GM12872 (cell line): ENCODE measurements around the gene FOXP1.

Experiments used
- CTCF ChIP-seq: IDR thresholded peaks from 3 replicates; pipeline ENCODE4 v1.5.1; 2011; ENCODE audit warnings: low read depth, mild to moderate bottlenecking, low read length, moderate library complexity; ENCODE audit not compliant: insufficient read depth

Gene FOXP1

GRCh38 chr3:71090207-71090606, 493.3 kb downstream of the FOXP1 start:
- no peak for TF ChIP-seq CTCF

GRCh38 chr3:71089271-71089847, 494.2 kb downstream of the FOXP1 start:
- TF ChIP-seq CTCF: no peak

- TF ChIP-seq CTCF: no peak
Measured at GRCh38 chr3:71088742-71089141, 494.8 kb downstream of the FOXP1 start.

- no peak for TF ChIP-seq CTCF
Measured at GRCh38 chr3:71088019-71088708, 495.4 kb downstream of the FOXP1 start.

- no peak for TF ChIP-seq CTCF
Measured at GRCh38 chr3:71087143-71088018, 496.1 kb downstream of the FOXP1 start.

GRCh38 chr3:71086777-71087142, 496.8 kb downstream of the FOXP1 start:
- no peak for TF ChIP-seq CTCF

GRCh38 chr3:71083726-71084131, 499.8 kb downstream of the FOXP1 start:
- TF ChIP-seq CTCF: no peak
